SK-N-SH (cell line): ENCODE data around the gene ACTL8. TPM values are rescaled to one million over a fixed set of nuclear protein-coding genes. Genes with fewer than 3 reads are reported as not detected.

Experiments used
- CTCF ChIA-PET: fragments of 300-600, 350-600 bp; formaldehyde crosslinking; extraction: SDS; loops from one replicate; lab custom pipeline; 2021; lab: Yijun Ruan, JAX
- POLR2A ChIA-PET: fragments of 350-600 bp; sonication (Branson Sonifier 250); formaldehyde crosslinking; extraction: SDS; loops from one replicate; lab custom pipeline; 2020; ENCODE audit warnings: antibody characterized with exemption, inconsistent platforms; lab: Yijun Ruan, JAX
- DNase-seq: peaks from one replicate; pipeline ENCODE4 v3.0.0; 2012
- H2AFZ ChIP-seq: fragments of 200-600 bp; sonication (generic); 2 replicates; pipeline ENCODE4 v1.8.1; 2016; ENCODE audit warnings: antibody characterized with exemption, mild to moderate bottlenecking, low read depth
- H3F3A ChIP-seq: fragments of 200-600 bp; sonication (generic); replicated peaks from 2 replicates; pipeline ENCODE3; 2016; ENCODE audit warnings: antibody characterized with exemption, mild to moderate bottlenecking; ENCODE audit not compliant: insufficient read depth
- H3K27ac ChIP-seq, 2 experiments: fragments of 200-500 bp in 1 of 2; fragments of 200-600 bp in 1 of 2; sonication (Bioruptor generic) in 1 of 2; sonication (generic), shearing (Covaris generic) in 1 of 2; 2 replicates each; pipeline versions ENCODE4 v1.5.1 to v1.6.1; 2014 to 2016; ENCODE audit warnings: low read depth in 2 of 2, inconsistent platforms in 1 of 2, low read length in 1 of 2, mild to moderate bottlenecking in 1 of 2, mixed read lengths in 1 of 2
- H3K27me3 ChIP-seq: fragments of 200-600 bp; sonication (generic), shearing (Covaris generic); 2 replicates; pipeline ENCODE4 v1.6.1; 2016; ENCODE audit warnings: mixed run types; ENCODE audit not compliant: insufficient read depth
- H3K36me3 ChIP-seq, 2 experiments: fragments of 200-500 bp in 1 of 2; fragments of 200-600 bp in 1 of 2; sonication (Bioruptor generic) in 1 of 2; sonication (generic) in 1 of 2; replicated peaks in 1 of 2; 2 replicates each; pipeline versions ENCODE3 to v1.5.1; 2014 to 2016; ENCODE audit warnings: low read length in 1 of 2, mild to moderate bottlenecking in 1 of 2; ENCODE audit not compliant: insufficient read depth in 2 of 2, control insufficient read depth in 1 of 2
- H3K4me1 ChIP-seq, 2 experiments: fragments of 200-500 bp in 1 of 2; fragments of 200-600 bp in 1 of 2; sonication (Bioruptor generic) in 1 of 2; sonication (generic), shearing (Covaris generic) in 1 of 2; 2 replicates each; pipeline versions ENCODE4 v1.5.1 to v1.6.1; 2014 to 2016; ENCODE audit warnings: low read depth in 1 of 2, low read length in 1 of 2, mixed run types in 1 of 2; ENCODE audit not compliant: insufficient read depth in 2 of 2, control insufficient read depth in 1 of 2
- H3K4me2 ChIP-seq: fragments of 200-600 bp; sonication (generic), shearing (Covaris generic); 2 replicates; pipeline ENCODE4 v1.6.1; 2017; ENCODE audit warnings: mixed run types
- H3K4me3 ChIP-seq, 2 experiments: fragments of 200-500 bp in 1 of 2; fragments of 200-600 bp in 1 of 2; sonication (Bioruptor generic) in 1 of 2; sonication (generic), shearing (Covaris generic) in 1 of 2; 2 replicates each; pipeline versions ENCODE4 v1.5.1 to v1.8.1; 2014 to 2016; ENCODE audit warnings: low read depth in 2 of 2, inconsistent platforms in 1 of 2, low read length in 1 of 2, mild to moderate bottlenecking in 1 of 2, mixed read lengths in 1 of 2, moderate library complexity in 1 of 2
- H3K79me2 ChIP-seq: fragments of 200-600 bp; sonication (generic); 2 replicates; pipeline ENCODE4 v1.8.1; 2017; ENCODE audit warnings: mild to moderate bottlenecking; ENCODE audit not compliant: insufficient read depth
- H3K9ac ChIP-seq: fragments of 200-600 bp; sonication (generic); 2 replicates; pipeline ENCODE4 v1.6.1; 2017; ENCODE audit warnings: mixed run types
- H3K9me2 ChIP-seq: fragments of 200-600 bp; sonication (generic); 2 replicates; pipeline ENCODE4 v1.6.1; 2017; ENCODE audit warnings: mixed run types
- H3K9me3 ChIP-seq: fragments of 200-600 bp; sonication (generic); 2 replicates; pipeline ENCODE4 v1.6.1; 2017; ENCODE audit warnings: mixed run types, mild to moderate bottlenecking, moderate library complexity
- H4K20me1 ChIP-seq: fragments of 200-600 bp; sonication (generic); 2 replicates; pipeline ENCODE4 v1.6.1; 2017; ENCODE audit warnings: mild to moderate bottlenecking, mixed run types; ENCODE audit not compliant: insufficient read depth
- CTCF ChIP-seq: fragments of 200-600 bp; sonication (generic); IDR thresholded peaks from 2 replicates; pipeline ENCODE4 v1.6.1; 2017; ENCODE audit warnings: antibody characterized with exemption, mild to moderate bottlenecking, moderate library complexity
- EZH2phosphoT487 ChIP-seq: fragments of 200-600 bp; sonication (generic); IDR thresholded peaks from 2 replicates; pipeline ENCODE4 v1.6.1; 2017; ENCODE audit warnings: low read depth, mixed run types, mild to moderate bottlenecking, antibody characterized with exemption, moderate library complexity, borderline replicate concordance
- FOSL2 ChIP-seq: IDR thresholded peaks from 2 replicates; pipeline ENCODE4 v1.4.0; 2012; ENCODE audit warnings: low read depth, mild to moderate bottlenecking, moderate library complexity, borderline replicate concordance
- GATA2 ChIP-seq: sonication (generic); formaldehyde crosslinking; IDR thresholded peaks from 2 replicates; pipeline ENCODE4 v1.5.0; 2020; ENCODE audit warnings: mild to moderate bottlenecking, missing genetic modification reagents
- JUND ChIP-seq: IDR thresholded peaks from 2 replicates; pipeline ENCODE4 v1.4.0; 2012
- MEF2A ChIP-seq: IDR thresholded peaks from 2 replicates; pipeline ENCODE4 v1.4.0; 2012; ENCODE audit warnings: low read depth, borderline replicate concordance
- PBX3 ChIP-seq: IDR thresholded peaks from 2 replicates; pipeline ENCODE4; 2012
- RXRA ChIP-seq: IDR thresholded peaks from 2 replicates; pipeline ENCODE4 v1.4.0; 2012; ENCODE audit warnings: low read depth, mild to moderate bottlenecking, borderline replicate concordance
- SMC3 ChIP-seq: IDR thresholded peaks from 2 replicates; pipeline ENCODE4 v1.6.1; 2012; ENCODE audit warnings: low read depth, low read length, improper control_type of control experiment
- USF1 ChIP-seq: IDR thresholded peaks from 2 replicates; pipeline ENCODE4 v1.4.0; 2012; ENCODE audit warnings: low read depth, borderline replicate concordance
- USF2 ChIP-seq: fragments of 150-350 bp; IDR thresholded peaks from 2 replicates; pipeline ENCODE4 v1.6.1; 2017; ENCODE audit warnings: antibody characterized with exemption, low read length, low read depth, borderline replicate concordance
- YY1 ChIP-seq: IDR thresholded peaks from 2 replicates; pipeline ENCODE4 v1.4.0; 2012; ENCODE audit warnings: low read depth, mild to moderate bottlenecking
- ZBTB33 ChIP-seq: IDR thresholded peaks from 2 replicates; pipeline ENCODE4 v1.4.0; 2012; ENCODE audit warnings: low read depth, borderline replicate concordance
- WGBS: methylation state at CpG from one replicate; pipeline ENCODE4 v1.1.6; 2017; ENCODE audit warnings: low lambda C conversion rate; 5-methylcytosine and 5-hydroxymethylcytosine counted together
- polyA plus RNA-seq, 3 experiments: library from polyadenylated mRNA; depleted of rRNA; stranded (reverse); fragments of >200 nt; gene quantifications; 2 replicates each; pipeline ENCODE4 v1.2.3, GENCODE V29; 2012

The ACTL8 gene
- polyA plus RNA-seq, 1 of the 3 experiments (the other 2 are of a cell fraction) = 0.05 TPM

GRCh38 chr1:17798011-17798410 lies 42.9 kb downstream of the ACTL8 start (continued):
- TF ChIP-seq MEF2A = no peak

- H3K4me1 ChIP-seq = no peaks in the 10 kb centered on the region; a peak in 1 of 4 replicates
- no peaks in the 10 kb centered on the region for H3K79me2 ChIP-seq
- no peak overlapping the region for H2AFZ ChIP-seq
- H4K20me1 ChIP-seq = no peaks in the 10 kb centered on the region
- no peaks in the 10 kb centered on the region for H3K36me3 ChIP-seq
- no peaks in the 10 kb centered on the region for H3K9me2 ChIP-seq
- no peaks in the 10 kb centered on the region for H3F3A ChIP-seq
- no peak overlapping the region for H3K27ac ChIP-seq
- ChIA-PET CTCF (interaction anchor here (0.7 to 1.6 kb wide), 3 partner anchors 16 to 145 kb away, joined by 3 to 7 read pairs (median 3); no protein-coding TSS in a partner anchor), POLR2A (no interaction called here)
- H3K9me3 ChIP-seq = no peaks in the 10 kb centered on the region
- no peak overlapping the region for H3K9ac ChIP-seq
- H3K4me2 ChIP-seq = no peak overlapping the region
- no peak for DNase-seq
- TF ChIP-seq YY1 (no peak), USF2 (no peak), FOSL2 (no peak), PBX3 (no peak), USF1 (no peak), ZBTB33 (no peak), GATA2 (CRISPR knock-in tag) (no peak), MEF2A (no peak), SMC3 (no peak), JUND (no peak), CTCF (no peak), EZH2phosphoT487 (no peak), RXRA (no peak)
- H3K4me3 ChIP-seq = no peak overlapping the region
- 82% methylated on average over 12 of the region's 16 CpGs for WGBS
- no peaks in the 10 kb centered on the region; the same call in 1 of the 2 replicates for H3K27me3 ChIP-seq
Observed at GRCh38 chr1:17798799-17799382, 43.8 kb downstream of the ACTL8 start.
